WERI-Rb-1 (cell line): ENCODE measurements around the gene BBS2.
A peak's percentile ranks its signal among the peaks of the same experiment; 100 is the strongest.

Experiments
- DNase-seq: peaks from one replicate; pipeline ENCODE4 v3.0.0-alpha.2; 2020
- H3K27ac ChIP-seq: fragments of 250-450 bp; sonication (Bioruptor Pico); 2 replicates; pipeline ENCODE4 v1.5.1; 2020; ENCODE audit warnings: mild to moderate bottlenecking, moderate library complexity
- H3K27me3 ChIP-seq: fragments of 250-450 bp; sonication (Bioruptor Pico); 2 replicates; pipeline ENCODE4 v1.5.1; 2021; ENCODE audit warnings: mild to moderate bottlenecking, low read depth, moderate library complexity; ENCODE audit not compliant: insufficient read depth, severe bottlenecking
- H3K36me3 ChIP-seq: fragments of 250-450 bp; sonication (Bioruptor Pico); 2 replicates; pipeline ENCODE4 v1.5.1; 2020; ENCODE audit warnings: mild to moderate bottlenecking, moderate library complexity
- H3K4me3 ChIP-seq: 2 replicates; pipeline ENCODE4 v1.5.1; 2011; ENCODE audit warnings: low read depth, mild to moderate bottlenecking, control low read depth, low read length
- H3K9me3 ChIP-seq: fragments of 250-450 bp; sonication (Bioruptor Pico); 2 replicates; pipeline ENCODE4 v1.5.1; 2021; ENCODE audit warnings: mild to moderate bottlenecking, moderate library complexity; ENCODE audit not compliant: severe bottlenecking
- CTCF ChIP-seq: IDR thresholded peaks from 2 replicates; pipeline ENCODE4 v1.5.1; 2011; ENCODE audit warnings: low read depth, mild to moderate bottlenecking, control low read depth, inconsistent platforms, low read length

Gene BBS2

GRCh38 chr16:56470232-56470631 lies 49.6 kb downstream of the BBS2 start:
- no peak for DNase-seq
- no peaks in the 10 kb centered on the region for H3K27me3 ChIP-seq
- no peak for TF ChIP-seq CTCF
- H3K36me3 ChIP-seq: peaks cover 70% of the 10 kb centered on the region
- no peak overlapping the region for H3K4me3 ChIP-seq
- no peak overlapping the region for H3K27ac ChIP-seq
- no peaks in the 10 kb centered on the region for H3K9me3 ChIP-seq

- Histone ChIP-seq H3K36me3 (peaks cover 73% of the 10 kb centered on the region), H3K4me3 (no peak overlapping the region), H3K27ac (no peak overlapping the region), H3K27me3 (no peaks in the 10 kb centered on the region), H3K9me3 (no peaks in the 10 kb centered on the region)
- no peak for TF ChIP-seq CTCF
- no peak for DNase-seq
Measured at GRCh38 chr16:56469748-56470147, 50.1 kb downstream of the BBS2 start.

- no peak for TF ChIP-seq CTCF
- H3K36me3 ChIP-seq: peaks cover 74% of the 10 kb centered on the region
- H3K27me3 ChIP-seq: no peaks in the 10 kb centered on the region
- H3K27ac ChIP-seq: no peak overlapping the region
- no peak for DNase-seq
- H3K4me3 ChIP-seq: no peak overlapping the region
- no peaks in the 10 kb centered on the region for H3K9me3 ChIP-seq
Measured at GRCh38 chr16:56468800-56469199, 51.0 kb downstream of the BBS2 start.

- H3K27me3 ChIP-seq: no peaks in the 10 kb centered on the region
- H3K9me3 ChIP-seq: no peaks in the 10 kb centered on the region
- peaks cover 62% of the 10 kb centered on the region for H3K36me3 ChIP-seq
- no peak for TF ChIP-seq CTCF
- peak overlapping the region; percentile 56 for H3K27ac ChIP-seq
- no peak for DNase-seq
- H3K4me3 ChIP-seq: no peak overlapping the region
Measured at GRCh38 chr16:56466344-56466743, 53.5 kb downstream of the BBS2 start.

- Histone ChIP-seq H3K27ac (no peak overlapping the region), H3K4me3 (no peak overlapping the region), H3K9me3 (no peaks in the 10 kb centered on the region), H3K27me3 (no peaks in the 10 kb centered on the region), H3K36me3 (peaks cover 53% of the 10 kb centered on the region)
- no peak for TF ChIP-seq CTCF
- DNase-seq: no peak
Measured at GRCh38 chr16:56463153-56463552, 56.7 kb downstream of the BBS2 start.

GRCh38 chr16:56462064-56462796 lies 57.6 kb downstream of the BBS2 start:
- no peak for TF ChIP-seq CTCF
- no peaks in the 10 kb centered on the region for H3K9me3 ChIP-seq
- H3K27ac ChIP-seq: no peak overlapping the region
- H3K4me3 ChIP-seq: no peak overlapping the region
- H3K36me3 ChIP-seq: peaks cover 53% of the 10 kb centered on the region
- no peak for DNase-seq
- H3K27me3 ChIP-seq: no peaks in the 10 kb centered on the region
